Duodenal mucosa (tissue), 2 donors: Measurements from ENCODE around the gene PAN2.
"Not testable (repeated sequence)": the region's sequence is repeated elsewhere in the genome, so short reads cannot be mapped to it uniquely, and the experiment has no call there.

Experiments used
- H3K27ac ChIP-seq: one replicate; pipeline ENCODE4 v1.7.0; 2013; ENCODE audit warnings: low read depth, low read length
- H3K27me3 ChIP-seq, 2 donors: one replicate each; pipeline ENCODE4 v1.7.0; 2013; ENCODE audit warnings: low read length in 2 of 2, control low read depth in 1 of 2; ENCODE audit not compliant: insufficient read depth in 2 of 2, control insufficient read depth in 1 of 2
- H3K36me3 ChIP-seq, 2 donors: one replicate each; pipeline ENCODE4 v1.7.0; 2013; ENCODE audit warnings: low read length in 2 of 2, control low read depth in 1 of 2; ENCODE audit not compliant: insufficient read depth in 2 of 2, control insufficient read depth in 1 of 2
- H3K4me1 ChIP-seq, 2 donors: one replicate each; pipeline ENCODE4 v1.7.0; 2013; ENCODE audit warnings: low read length in 2 of 2, control low read depth in 1 of 2; ENCODE audit not compliant: insufficient read depth in 2 of 2, control insufficient read depth in 1 of 2
- H3K4me3 ChIP-seq, 2 donors: one replicate each; pipeline ENCODE4 v1.7.0; 2013; ENCODE audit warnings: low read length in 2 of 2, low read depth in 1 of 2
- H3K9ac ChIP-seq, 2 donors: one replicate each; pipeline ENCODE4 v1.7.0; 2013; ENCODE audit warnings: low read length in 2 of 2, low read depth in 1 of 2
- H3K9me3 ChIP-seq, 2 donors: one replicate each; pipeline ENCODE4 v1.7.0; 2013; ENCODE audit warnings: low read length in 2 of 2, control low read depth in 1 of 2; ENCODE audit not compliant: control insufficient read depth in 1 of 2

The PAN2 gene

GRCh38 chr12:56297400-56297799 lies 36.4 kb downstream of the PAN2 start:
- Histone ChIP-seq H3K27ac (no peak overlapping the region), H3K27me3 (no peaks in the 10 kb centered on the region), H3K9me3 (no peaks in the 10 kb centered on the region), H3K36me3 (peaks cover 4 to 8% of the 10 kb centered on the region in 2 donors), H3K4me3 (peak overlapping the region in 1 of 2 donors; percentile 12), H3K4me1 (peaks cover 54 to 56% of the 10 kb centered on the region in 2 donors), H3K9ac (no peak overlapping the region)

- no peaks in the 10 kb centered on the region for H3K27me3 ChIP-seq
- peaks cover 44 to 47% of the 10 kb centered on the region in 2 donors for H3K4me1 ChIP-seq
- H3K36me3 ChIP-seq = peaks cover 7 to 14% of the 10 kb centered on the region in 2 donors
- no peak overlapping the region for H3K9ac ChIP-seq
- H3K4me3 ChIP-seq = no peak overlapping the region
- no peak overlapping the region for H3K27ac ChIP-seq
- H3K9me3 ChIP-seq = no peaks in the 10 kb centered on the region
These were observed 37.5 kb downstream of the PAN2 start for GRCh38 chr12:56296295-56296694.

- Histone ChIP-seq H3K9me3 (no peaks in the 10 kb centered on the region), H3K9ac (no peak overlapping the region), H3K36me3 (peaks cover 9 to 21% of the 10 kb centered on the region in 2 donors), H3K4me3 (no peak overlapping the region), H3K27ac (no peak overlapping the region), H3K4me1 (peaks cover 27 to 32% of the 10 kb centered on the region in 2 donors), H3K27me3 (no peaks in the 10 kb centered on the region)
These were observed 40.0 kb downstream of the PAN2 start for GRCh38 chr12:56293795-56294194.

- peaks cover 0 to 3% of the 10 kb centered on the region in 2 donors for H3K4me1 ChIP-seq
- no peak overlapping the region for H3K9ac ChIP-seq
- H3K36me3 ChIP-seq = peaks cover 14 to 42% of the 10 kb centered on the region in 2 donors
- no peak overlapping the region for H3K4me3 ChIP-seq
- no peak overlapping the region for H3K27ac ChIP-seq
- no peaks in the 10 kb centered on the region for H3K27me3 ChIP-seq
- H3K9me3 ChIP-seq = no peaks in the 10 kb centered on the region
These were observed 45.0 kb downstream of the PAN2 start for GRCh38 chr12:56288705-56289387.

- H3K4me3 ChIP-seq = no peak overlapping the region
- no peak overlapping the region for H3K27ac ChIP-seq
- no peaks in the 10 kb centered on the region for H3K9me3 ChIP-seq
- H3K36me3 ChIP-seq = peaks cover 29 to 55% of the 10 kb centered on the region in 2 donors
- H3K9ac ChIP-seq = no peak overlapping the region
- no peaks in the 10 kb centered on the region for H3K27me3 ChIP-seq
- no peaks in the 10 kb centered on the region for H3K4me1 ChIP-seq
These were observed 47.6 kb downstream of the PAN2 start for GRCh38 chr12:56286044-56286830.

GRCh38 chr12:56284263-56284662 lies 49.5 kb downstream of the PAN2 start:
- H3K27ac ChIP-seq, H3K4me3 ChIP-seq, H3K9me3 ChIP-seq, H3K9ac ChIP-seq, H3K4me1 ChIP-seq, H3K27me3 ChIP-seq: not testable (repeated sequence)
- H3K36me3 ChIP-seq = peaks cover 30 to 53% of the 10 kb centered on the region in 2 donors

- no peak overlapping the region for H3K27ac ChIP-seq
- H3K9ac ChIP-seq = no peak overlapping the region
- no peaks in the 10 kb centered on the region for H3K4me1 ChIP-seq
- no peaks in the 10 kb centered on the region for H3K27me3 ChIP-seq
- H3K4me3 ChIP-seq = no peak overlapping the region
- no peaks in the 10 kb centered on the region for H3K9me3 ChIP-seq
- peaks cover 30 to 69% of the 10 kb centered on the region in 2 donors for H3K36me3 ChIP-seq
These were observed 51.2 kb downstream of the PAN2 start for GRCh38 chr12:56282579-56282978.

- no peaks in the 10 kb centered on the region for H3K4me1 ChIP-seq
- H3K9ac ChIP-seq = no peak overlapping the region
- H3K4me3 ChIP-seq = no peak overlapping the region
- H3K9me3 ChIP-seq = no peaks in the 10 kb centered on the region
- H3K27me3 ChIP-seq = no peaks in the 10 kb centered on the region
- peaks cover 30 to 68% of the 10 kb centered on the region in 2 donors for H3K36me3 ChIP-seq
- no peak overlapping the region for H3K27ac ChIP-seq
These were observed 51.8 kb downstream of the PAN2 start for GRCh38 chr12:56282030-56282429.

- Histone ChIP-seq H3K27me3 (no peaks in the 10 kb centered on the region), H3K4me1 (no peaks in the 10 kb centered on the region), H3K9me3 (no peaks in the 10 kb centered on the region), H3K9ac (no peak overlapping the region), H3K36me3 (peaks cover 32 to 61% of the 10 kb centered on the region in 2 donors), H3K4me3 (no peak overlapping the region), H3K27ac (no peak overlapping the region)
These were observed 53.0 kb downstream of the PAN2 start for GRCh38 chr12:56280849-56281248.

- H3K36me3 ChIP-seq = peaks cover 36 to 68% of the 10 kb centered on the region in 2 donors
- no peak overlapping the region for H3K4me3 ChIP-seq
- no peaks in the 10 kb centered on the region for H3K9me3 ChIP-seq
- no peaks in the 10 kb centered on the region for H3K27me3 ChIP-seq
- no peaks in the 10 kb centered on the region for H3K4me1 ChIP-seq
- H3K27ac ChIP-seq = no peak overlapping the region
- no peak overlapping the region for H3K9ac ChIP-seq
These were observed 54.9 kb downstream of the PAN2 start for GRCh38 chr12:56278905-56279304.
